HG02571 (cell line): ENCODE data around the gene TTLL10.

ENCODE experiments used
- ATAC-seq: cut with Tn5 transposase; IDR thresholded peaks from one replicate; pipeline ENCODE4 v1.9.1; 2021; ENCODE audit warnings: mild to moderate bottlenecking, moderate library complexity; ENCODE audit not compliant: unreplicated experiment

Gene TTLL10

DNA sequence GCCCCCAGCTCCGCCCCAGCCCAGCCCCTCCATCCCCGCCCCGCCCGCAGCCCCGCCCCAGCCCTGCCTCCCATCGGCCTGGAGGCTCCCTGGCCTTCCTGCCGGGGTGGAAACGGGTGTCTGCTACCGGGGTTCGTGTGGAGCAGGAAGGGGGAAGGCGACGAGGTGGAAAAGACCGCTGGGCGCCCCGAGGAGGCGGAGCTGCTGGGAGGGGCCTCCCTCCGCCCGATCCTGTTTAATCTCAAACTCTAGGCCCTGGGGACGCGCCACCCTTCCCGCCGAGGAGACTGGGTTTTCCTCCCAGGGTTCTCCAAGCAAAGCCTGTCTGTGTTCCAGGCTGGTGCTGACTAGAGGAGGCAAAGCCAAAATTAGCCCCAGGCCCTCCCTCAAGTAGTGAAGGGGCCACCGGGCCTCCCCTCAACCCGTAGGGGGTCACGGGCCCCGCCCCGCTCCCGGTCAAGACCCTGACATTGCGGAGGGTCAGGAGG lies 16.2 kb upstream of the TTLL10 start:
- ATAC-seq = no peak

DNA sequence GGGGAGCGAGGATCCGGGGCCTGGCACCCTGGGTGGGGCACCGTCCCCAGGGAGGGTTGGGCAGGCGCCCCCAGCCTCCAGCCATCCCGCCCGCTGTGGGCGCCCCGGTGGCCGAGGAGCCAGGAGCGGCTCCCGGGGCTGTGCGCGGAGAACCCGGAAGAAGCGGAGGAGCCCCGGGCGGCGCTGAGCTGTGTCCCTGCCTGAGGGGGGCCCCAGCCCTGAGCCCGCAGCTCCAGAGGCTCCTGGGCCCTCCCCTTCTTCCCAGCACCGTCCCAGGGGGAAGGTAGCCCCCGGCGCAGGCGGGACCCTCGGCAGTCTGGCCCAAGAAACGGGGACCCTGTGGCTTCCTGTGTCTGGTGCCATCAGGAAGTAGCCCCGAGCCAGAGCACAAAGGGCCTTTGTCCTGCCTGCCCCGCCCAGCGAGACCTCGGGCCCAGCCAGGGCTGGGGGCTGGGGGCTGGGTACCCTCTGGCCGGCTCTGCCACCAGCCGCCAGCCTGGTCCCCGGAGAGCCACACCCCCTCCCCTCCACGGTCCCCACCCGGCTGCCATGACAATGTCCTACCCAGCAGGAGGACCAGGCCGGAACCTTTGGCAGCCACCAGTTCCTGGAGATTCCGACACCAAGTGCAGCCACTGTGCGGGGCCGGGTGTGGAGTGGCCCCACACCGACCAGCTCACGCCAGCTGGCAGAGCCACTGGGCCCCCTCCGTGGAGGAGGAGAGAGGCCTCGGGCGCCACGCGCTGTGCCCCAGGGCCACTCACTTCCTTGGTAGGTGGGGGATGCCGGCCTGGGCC lies 15.6 kb upstream of the TTLL10 start:
- ATAC-seq = no peak

GRCh38 chr1:1160281-1160930 lies 13.3 kb upstream of the TTLL10 start:
- ATAC-seq = no peak

GRCh38 chr1:1161078-1161682 lies 12.5 kb upstream of the TTLL10 start:
- no peak for ATAC-seq

DNA sequence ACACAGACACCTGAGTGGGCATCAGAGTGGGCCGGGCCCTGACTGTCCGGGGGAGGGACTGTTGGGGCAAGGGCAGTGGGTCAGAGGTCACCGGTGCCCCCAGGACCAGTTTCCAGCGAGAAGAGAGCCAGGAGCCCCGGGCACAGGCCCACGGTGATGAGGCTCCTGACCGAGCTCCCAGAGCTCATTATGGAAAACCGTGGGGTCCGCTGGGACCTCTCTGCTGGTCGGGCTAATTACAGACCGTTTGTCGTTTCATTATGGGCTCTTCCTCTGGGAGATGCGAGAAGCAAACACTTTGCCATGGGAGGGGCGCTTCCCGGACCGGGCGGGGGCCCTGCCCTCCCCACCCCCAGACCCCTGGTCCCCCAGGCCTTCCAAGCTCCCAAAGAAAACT lies 12.0 kb upstream of the TTLL10 start:
- ATAC-seq = no peak

GRCh38 chr1:1162597-1163537 lies 10.8 kb upstream of the TTLL10 start:
- no peak for ATAC-seq

- ATAC-seq = no peak
These were observed 10.1 kb upstream of the TTLL10 start for GRCh38 chr1:1163538-1164070.

GRCh38 chr1:1164361-1164700 lies 9.3 kb upstream of the TTLL10 start:
- ATAC-seq = no peak

DNA sequence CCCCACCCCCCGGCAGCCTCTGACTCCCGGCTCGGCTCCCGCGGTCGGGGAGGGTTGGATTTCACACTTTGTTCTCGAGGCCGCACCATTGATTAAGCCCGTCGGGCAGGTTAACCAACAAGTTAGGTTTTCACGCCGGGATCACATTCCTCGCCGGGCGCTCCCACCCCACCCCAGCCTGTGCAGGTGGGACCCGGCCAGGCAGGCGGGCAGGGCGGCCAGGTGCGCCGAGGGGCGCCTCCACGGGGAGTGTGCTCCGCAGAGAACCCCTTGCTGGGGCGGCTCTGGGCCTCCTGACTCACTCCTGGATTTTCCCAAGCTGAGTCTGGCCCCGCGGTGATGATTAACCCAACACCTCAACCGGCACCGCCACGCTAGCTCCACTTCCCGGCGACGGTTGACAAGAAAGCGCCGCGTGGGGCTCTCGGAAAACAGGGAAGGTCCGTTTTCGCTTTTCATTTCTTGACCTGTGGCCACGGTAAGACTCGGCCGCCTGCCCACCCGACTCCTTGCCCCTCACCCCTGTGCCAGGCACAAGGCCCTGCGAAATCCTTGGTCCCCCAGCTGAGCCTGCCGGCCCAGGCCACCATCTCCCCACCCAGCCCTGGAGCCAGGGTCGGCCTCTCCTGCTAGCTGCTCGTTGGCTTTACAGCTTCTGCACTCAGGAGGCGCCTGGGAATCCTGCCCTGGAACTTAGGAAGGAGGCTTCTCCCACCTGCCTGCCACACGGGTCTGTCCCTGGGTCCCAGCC lies 8.8 kb upstream of the TTLL10 start:
- ATAC-seq = no peak

DNA sequence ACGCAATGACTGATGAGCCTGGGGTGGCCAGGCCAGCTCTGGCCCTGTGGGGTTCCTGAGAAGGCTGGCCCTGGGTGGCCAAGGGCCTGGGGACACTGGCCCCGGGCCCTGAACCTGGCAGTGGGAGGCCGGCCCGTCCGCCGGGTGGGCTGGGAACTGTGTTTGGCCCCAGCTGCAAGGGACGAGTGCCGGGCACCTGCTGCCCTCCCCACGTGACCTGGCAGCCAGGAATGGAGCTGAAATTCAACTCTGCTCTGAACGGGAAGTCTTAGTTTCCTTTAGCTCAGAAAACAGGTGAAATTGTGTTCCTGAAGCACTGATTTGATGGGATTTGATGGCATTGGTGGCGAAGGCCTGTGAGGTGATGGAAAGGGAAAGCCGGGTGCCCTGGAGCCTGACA lies 8.2 kb upstream of the TTLL10 start:
- no peak for ATAC-seq

DNA sequence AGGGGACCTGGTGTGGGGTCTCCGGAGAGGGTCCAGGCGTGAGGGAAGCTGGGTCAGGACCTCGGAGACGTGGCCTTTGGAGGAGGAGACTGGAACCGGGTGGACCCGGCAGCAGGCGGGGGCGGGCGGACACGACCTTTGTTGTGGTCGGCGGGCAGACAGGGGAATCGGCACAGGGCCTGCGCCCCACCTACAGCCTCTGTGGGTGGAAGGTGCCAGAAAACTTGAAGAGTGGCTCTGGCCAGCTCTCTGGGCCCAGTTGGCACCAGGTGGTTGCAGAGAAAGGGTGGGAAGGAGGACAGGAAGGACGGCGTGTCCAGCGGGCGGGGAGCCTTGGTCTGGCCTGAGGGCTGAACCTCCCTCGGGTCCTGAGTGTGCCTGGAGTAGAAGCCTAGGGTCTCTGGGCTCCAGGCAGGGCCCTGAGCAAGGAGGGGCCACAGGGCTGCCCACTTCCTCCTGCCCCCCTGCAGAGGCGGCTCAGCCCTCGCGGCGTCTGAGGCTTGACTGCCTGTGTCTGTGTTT lies 7.7 kb upstream of the TTLL10 start:
- no peak for ATAC-seq

DNA sequence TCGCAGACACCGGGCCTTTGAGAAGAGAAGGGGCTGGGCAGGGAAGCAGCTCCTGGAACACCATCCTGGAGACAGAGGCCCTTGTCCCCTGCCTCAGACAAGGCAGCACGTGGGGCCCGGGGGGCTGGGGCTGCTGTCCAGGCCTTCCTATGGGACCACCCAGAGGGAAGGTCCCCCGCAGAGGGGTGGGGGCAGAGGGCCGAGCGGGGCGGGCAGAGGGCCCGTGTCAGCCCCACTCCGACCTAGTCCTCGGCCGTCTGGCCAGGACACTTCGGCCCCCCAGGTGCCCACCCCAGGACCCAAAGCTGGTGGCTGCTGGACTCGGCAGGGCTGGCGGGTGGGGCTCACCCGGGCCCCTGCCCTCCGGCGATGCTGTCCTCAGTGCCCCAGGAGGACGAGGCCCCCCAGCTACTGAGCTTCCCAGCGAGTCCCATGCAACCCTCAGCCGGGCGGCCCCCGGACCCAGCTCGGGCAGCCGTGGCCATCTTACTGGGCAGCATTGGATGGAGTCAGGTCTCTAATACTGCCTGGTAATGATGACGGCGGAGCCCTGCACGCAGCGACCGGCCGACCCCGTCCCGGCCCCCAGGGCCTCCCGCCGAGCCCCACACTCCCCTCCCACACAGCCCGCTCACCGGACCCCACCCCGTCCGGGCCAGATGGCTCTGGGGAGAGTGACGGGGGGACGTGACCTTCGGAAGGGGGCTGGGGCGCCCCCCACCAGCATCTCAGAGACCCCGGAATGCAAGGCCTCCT lies 6.9 kb upstream of the TTLL10 start:
- ATAC-seq = no peak

- no peak for ATAC-seq
These were observed 6.3 kb upstream of the TTLL10 start for GRCh38 chr1:1167398-1167821.

DNA sequence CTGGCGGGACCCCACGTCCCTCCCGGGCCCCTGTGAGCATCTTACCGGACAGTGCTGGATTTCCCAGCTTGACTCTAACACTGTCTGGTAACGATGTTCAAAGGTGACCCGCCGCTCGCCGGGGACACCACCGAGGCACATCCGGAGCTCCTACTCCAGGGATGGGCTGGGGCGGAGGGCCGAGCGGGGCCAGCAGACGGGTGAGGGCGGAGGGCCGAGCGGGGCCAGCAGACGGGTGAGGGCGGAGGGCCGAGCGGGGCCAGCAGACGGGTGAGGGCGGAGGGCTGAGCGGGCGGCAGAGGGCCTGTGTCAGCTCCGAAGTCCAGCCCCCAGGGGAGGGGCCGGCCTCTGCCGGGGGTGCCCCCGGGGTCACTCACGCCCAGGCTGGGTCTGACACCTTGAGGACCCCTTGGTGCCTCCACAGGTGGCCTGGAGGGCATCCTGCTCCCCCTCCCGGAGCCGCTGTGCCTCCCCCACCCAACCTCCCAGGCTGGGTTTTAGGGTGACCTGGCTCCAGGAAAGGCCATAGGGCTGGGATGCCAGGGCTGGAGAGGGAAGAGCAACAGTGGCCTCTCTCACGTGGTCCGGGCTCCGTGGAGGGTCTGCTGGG lies 5.7 kb upstream of the TTLL10 start:
- ATAC-seq = no peak

DNA sequence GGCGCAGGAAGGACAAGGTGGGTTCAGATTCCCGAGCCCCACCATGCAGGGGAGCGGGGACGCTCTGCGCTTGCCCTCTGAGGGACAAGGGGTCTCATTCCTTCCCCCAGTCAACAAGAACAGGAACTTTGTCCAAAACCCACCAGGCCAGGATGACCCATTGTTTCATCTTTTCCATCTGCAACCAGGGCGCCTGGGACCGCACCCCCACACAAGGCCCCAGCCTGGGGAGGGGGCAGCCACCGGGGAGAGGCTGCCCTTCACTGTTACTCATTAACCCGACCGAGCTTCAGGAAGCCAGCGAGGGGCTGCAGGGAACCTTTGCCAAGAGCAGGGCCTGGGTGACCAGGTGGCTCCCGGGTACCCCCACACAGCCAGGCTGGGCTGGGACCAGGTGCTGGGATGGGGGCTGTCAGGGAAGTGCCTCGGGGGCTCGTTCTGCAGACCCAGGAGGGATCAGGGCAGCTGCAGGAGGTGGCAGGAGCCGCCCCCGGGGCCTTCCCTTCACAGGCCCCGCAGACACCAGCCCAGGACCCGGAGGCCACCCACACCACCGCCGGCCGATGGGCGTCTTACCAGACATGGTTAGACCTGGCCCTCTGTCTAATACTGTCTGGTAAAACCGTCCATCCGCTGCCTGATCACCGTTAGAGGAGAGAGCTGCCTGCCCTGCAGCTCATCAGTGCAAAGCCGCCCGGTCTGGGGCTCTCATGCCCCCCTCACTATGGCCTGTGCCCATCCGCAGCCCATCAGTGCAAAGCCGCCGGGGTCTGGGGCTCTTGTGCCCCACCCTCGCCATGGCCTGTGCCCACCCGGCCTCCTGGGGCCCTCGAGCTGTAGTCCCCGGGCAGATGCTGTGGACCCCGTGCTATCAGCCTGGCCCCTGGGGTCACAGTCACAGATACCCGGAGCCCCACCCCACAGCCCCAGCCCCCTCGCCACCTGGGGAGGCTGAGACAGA lies 4.9 kb upstream of the TTLL10 start:
- no peak for ATAC-seq

DNA sequence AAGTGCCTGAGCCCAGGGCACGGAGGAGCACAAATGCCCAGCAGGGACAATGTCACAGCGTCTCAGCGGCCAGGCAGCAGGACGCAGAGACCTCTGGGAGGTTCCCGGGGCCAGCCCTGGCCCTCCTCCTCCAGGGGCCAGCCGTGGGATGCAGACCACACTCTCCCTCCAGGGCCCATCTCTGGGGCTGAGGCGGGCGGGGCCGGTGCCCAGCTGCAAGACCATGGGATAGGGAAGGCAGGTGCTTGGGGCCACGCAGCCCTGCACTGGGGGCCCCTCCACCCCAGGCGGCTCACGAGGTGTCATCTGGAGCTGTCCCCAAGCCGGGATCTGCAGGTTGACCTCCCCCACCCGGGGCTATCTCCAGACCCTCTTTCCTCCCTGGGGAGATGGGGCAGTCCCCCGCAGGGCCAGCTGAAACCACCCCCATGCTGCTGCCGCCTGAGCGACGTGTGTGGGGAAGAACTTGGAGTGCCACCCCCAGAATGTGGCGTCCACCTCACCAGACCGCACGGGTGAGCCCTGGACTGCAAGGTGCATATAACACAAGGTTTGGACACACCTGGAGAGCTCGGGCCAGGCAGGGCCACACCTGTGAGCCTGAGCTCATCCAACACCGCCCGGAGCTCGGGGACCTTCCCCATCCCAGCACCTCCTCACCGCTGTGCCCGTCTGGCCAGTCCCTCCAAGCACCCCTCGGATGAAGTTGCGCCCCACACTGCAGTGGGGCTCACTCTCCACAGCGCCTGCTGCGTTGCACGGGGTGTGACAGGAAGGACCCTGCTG lies 4.1 kb upstream of the TTLL10 start:
- ATAC-seq = no peak
